Gastroesophageal sphincter (tissue), 3 donors: Measurements from ENCODE around the gene LHFPL3.

Source experiments
- EP300 ChIP-seq: sonication (generic); formaldehyde crosslinking; IDR thresholded peaks from one replicate; pipeline ENCODE4 v1.6.1; 2017; ENCODE audit warnings: antibody characterized with exemption, mild to moderate bottlenecking
- POLR2A ChIP-seq, 2 donors: fragments of 450-650 bp; IDR thresholded peaks; one replicate each; pipeline ENCODE4 v1.6.1; 2017; ENCODE audit warnings: antibody characterized with exemption in 2 of 2, mild to moderate bottlenecking in 2 of 2, moderate library complexity in 1 of 2
- POLR2AphosphoS5 ChIP-seq: sonication (generic); formaldehyde crosslinking; IDR thresholded peaks from one replicate; pipeline ENCODE4 v1.6.1; 2017; ENCODE audit warnings: antibody characterized with exemption
- TF ChIP-seq, protein P1 (sequence below), 4 experiments: fragments of 200-600 bp in 2 of 4; fragments of 450-650 bp in 2 of 4; sonication (generic) in 1 of 4; IDR thresholded peaks; one replicate each; pipeline ENCODE4 v1.5.1; 2017 to 2019; ENCODE audit warnings: antibody characterized with exemption in 4 of 4, mild to moderate bottlenecking in 2 of 4, moderate library complexity in 2 of 4

DNA sequence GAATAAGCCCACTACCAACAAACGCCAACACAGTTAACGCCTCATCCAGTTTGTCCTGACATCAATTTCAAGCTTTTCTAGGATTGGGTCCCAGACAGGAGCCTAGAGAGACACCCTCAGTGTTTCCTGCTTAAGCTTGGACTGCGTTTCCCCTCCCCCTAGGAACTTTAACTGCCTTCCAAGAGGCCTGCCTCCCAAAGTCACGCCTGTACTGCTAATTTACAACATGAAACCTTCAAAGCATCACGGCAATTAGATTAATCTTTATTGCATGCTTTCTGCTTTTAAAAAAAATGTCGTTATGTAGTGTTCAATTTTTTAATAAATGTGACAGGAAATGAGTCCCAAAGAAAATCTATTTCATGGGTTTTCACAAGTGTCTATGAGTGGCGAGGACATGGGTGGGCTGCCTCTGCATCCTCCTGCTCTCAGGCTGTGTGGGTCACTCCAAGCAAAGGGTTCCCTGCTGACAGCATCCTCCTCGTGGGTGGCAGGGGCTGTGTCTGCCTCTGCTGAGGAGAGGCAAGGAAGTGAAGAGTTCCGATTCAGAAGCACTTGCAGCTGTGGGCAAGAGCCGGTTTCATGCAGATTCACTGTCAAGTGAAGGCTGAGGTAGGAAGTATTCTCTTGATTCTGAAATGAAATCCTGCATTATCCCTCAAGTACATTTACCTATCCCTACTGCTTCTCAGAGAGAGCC is 492.6 kb downstream of the LHFPL3 start:
- TF ChIP-seq, protein P1, sequence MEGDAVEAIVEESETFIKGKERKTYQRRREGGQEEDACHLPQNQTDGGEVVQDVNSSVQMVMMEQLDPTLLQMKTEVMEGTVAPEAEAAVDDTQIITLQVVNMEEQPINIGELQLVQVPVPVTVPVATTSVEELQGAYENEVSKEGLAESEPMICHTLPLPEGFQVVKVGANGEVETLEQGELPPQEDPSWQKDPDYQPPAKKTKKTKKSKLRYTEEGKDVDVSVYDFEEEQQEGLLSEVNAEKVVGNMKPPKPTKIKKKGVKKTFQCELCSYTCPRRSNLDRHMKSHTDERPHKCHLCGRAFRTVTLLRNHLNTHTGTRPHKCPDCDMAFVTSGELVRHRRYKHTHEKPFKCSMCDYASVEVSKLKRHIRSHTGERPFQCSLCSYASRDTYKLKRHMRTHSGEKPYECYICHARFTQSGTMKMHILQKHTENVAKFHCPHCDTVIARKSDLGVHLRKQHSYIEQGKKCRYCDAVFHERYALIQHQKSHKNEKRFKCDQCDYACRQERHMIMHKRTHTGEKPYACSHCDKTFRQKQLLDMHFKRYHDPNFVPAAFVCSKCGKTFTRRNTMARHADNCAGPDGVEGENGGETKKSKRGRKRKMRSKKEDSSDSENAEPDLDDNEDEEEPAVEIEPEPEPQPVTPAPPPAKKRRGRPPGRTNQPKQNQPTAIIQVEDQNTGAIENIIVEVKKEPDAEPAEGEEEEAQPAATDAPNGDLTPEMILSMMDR (IDR thresholded peaks at IDR 0.05): no peak
- TF ChIP-seq POLR2A (IDR thresholded peaks at IDR 0.05) (no peak), POLR2AphosphoS5 (no peak), EP300 (no peak)
